ENCODE results near the gene CYSTM1.
A peak's percentile ranks its signal among the peaks of the same experiment; 100 is the strongest.
"Not testable (repeated sequence)": the region's sequence is repeated elsewhere in the genome, so short reads cannot be mapped to it uniquely, and the experiment has no call there.

Gene CYSTM1

DNA sequence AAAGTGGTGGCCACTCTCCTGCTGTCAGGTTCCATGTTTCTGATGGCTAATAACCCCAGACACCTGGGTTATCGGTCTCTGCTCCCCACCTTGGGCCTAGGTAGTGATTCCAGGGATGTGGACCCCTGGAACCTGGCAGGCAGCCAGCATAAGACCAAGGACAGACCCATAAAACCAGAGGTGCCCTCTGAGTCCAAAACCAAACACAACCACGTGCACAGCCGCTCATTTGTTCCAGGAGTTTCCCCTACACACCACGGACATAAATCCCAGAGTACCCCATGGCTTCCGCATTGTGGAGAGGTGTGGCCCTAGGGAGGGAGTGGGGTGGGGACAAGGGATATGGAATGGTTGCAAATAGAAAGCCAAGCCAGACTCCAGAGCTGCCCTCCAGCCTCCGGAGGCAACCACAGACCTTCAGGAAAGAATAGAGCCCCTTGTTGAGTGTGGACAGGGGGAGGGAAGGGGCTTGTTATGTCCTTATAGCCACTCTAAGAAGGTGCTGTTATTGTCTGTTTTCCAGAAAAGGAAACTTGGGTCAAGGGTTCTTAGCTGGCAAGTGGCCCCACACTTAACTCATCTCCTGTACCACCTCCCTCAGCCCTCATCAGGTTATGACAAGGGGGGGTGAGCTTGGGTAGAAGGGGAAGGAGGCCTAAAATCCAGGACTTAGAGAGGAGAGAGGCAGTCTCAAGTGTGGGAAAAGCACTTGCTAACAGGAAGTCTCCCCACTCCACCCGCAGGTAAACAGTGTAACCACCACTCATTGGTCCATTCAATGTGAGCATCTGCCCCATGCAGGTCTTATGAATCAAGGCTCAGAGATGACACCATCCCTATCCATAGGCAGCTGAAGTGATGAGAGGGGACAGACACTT lies 23.6 kb upstream of the CYSTM1 start:
- no peak for DNase-seq

DNA sequence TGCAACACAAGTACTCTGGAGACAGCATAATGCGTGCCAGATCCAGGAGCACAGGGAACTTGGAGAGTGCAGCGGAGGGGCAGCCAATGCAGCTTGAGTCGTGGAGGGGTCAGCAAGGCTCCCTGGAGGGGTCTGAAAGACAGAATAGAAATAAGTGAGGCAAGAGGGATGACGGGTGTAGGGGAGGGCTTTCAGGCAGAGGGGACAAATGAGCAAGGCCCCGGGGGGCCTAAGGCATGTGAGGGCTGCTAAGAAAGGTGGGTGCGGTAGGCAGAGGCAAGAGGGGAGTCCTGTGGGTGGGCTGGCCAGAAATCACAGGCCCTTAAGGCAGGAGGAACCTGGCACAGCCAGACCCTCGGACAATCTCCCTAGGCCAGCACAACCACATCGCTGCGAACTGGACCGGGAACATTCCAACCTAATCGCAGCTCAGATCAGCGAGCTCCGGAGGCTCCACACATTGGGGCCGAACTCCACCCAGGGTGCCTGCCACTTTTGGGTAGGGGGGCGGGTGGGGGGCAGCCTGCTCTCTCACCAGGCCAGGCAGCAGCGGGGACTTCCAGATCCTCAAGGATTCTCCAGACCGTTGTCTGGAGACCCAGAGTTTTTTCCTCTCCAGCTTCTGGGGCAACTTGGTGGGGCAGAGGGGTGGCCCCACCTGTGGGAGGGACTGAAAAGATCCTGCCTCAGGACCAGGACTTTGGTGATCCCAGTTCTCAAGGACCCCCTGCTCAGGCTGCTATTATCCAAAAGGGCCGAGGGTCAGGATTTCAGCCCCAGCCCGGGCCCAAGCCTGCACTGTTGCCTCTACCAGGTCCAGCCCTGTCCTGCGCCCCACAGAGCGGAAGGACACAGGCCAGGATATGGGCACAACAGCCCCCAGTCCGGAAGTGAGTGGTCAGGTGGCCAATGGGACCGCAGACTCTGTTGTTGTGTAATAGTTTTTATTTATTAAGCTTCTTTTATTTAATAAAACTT lies 22.7 kb upstream of the CYSTM1 start:
- DNase-seq: no peak

DNA sequence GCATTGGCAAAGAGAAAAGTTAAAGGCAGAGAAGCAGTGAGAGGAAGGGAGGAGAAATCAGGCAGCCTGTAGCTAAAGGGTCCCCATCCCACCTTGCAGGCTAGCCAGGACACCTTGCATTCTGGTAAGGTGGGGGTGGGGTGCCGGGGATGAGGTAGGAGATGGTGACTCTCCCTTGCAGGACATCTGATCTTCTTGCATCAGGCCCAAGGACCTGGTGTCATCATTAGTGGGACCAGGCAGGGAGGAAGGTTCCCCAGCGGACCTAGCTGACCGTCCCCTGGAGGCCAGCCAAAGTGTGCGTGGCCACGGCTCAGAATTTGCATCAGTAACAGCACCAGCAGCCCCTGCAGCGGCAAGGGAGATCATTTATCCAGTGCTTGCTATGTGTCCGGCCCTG lies 21.7 kb upstream of the CYSTM1 start:
- DNase-seq: no peak

DNA sequence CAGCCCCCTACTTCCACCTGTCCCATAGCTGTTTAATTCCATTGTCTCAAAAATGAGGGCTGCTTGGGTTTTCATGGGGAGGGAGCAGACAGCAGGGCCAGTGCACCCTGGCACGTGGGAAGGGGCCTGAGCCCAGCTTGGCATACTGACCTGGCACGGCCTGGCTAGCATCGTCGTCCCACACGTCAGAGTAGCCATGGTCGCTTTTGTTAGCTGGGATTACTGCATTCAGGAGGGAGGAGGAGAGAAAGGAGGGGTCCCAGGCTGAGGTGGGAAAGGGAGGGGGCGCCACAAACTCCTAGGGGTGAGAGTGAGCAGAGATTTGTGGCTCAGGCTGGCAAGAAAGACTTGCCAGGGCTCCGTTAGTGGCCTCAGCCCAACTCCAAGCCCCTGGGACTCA lies 21.1 kb upstream of the CYSTM1 start:
- no peak for DNase-seq

DNA sequence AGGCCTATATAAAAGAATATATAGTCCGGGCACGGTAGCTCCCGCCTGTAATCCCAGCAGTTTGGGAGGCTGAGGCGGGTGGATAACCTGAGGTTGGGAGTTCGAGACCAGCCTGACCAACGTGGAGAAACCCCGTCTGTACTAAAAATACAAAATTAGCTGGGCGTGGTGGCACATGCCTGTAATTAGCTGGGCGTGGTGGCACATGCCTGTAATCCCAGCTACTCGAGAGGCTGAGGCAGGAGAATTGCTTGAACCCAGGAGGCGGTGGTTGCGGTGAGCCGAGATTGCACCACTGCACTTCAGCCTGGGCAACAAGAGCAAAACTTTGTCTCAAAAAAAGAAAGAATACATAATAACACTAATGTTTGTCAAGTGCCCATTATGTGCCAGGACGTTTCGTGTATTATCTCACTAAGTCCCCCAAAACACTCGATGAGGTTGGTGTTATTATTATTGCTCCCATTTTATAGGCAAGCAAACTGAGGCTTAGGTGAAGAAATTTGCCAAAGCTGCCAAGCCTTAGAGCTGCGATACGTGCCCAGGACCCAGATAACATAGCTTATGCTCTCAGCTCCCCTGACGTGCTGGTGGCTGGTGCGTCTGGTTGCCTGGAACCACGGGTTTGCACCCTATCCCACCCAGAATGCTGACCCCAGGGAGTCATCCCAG lies 20.1 kb upstream of the CYSTM1 start:
- not testable (repeated sequence) for DNase-seq

DNA sequence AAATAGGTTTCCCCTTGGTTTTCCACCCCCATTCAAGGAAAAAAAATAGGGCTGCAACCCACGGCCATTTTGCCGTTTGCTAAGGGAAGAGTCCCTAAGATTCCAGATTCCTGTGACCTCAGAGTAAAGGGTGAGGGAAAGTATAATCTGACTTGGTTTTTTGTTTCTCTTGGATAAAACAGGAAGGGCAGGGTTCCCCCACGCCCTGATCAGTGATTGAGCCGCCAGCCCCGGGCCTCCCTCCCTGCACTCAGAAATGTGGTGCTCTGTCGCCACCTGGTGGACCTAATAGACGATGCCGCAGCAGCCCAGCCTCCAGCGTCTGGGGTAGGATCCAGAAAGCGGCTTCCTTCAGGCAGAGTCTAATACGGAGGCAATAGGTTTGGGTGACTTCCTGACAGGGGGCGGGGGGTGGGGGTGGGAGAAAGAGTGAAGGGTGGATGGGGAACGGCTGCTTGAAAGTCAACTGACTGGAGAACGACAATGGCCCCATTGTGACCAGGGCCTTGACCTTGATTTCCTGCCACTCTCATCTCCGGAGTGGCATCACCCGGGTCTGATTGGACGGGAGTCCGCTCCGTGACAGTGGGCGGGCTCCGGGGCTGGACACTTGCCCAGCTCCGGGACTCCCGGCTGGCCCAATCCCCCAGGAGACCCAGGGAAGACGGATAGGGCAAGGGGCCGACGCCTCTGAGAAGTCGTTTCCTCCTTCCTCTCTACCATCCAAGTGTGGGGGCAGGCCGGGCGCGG lies 17.8 kb upstream of the CYSTM1 start:
- DNase-seq: peak; percentile 59

DNA sequence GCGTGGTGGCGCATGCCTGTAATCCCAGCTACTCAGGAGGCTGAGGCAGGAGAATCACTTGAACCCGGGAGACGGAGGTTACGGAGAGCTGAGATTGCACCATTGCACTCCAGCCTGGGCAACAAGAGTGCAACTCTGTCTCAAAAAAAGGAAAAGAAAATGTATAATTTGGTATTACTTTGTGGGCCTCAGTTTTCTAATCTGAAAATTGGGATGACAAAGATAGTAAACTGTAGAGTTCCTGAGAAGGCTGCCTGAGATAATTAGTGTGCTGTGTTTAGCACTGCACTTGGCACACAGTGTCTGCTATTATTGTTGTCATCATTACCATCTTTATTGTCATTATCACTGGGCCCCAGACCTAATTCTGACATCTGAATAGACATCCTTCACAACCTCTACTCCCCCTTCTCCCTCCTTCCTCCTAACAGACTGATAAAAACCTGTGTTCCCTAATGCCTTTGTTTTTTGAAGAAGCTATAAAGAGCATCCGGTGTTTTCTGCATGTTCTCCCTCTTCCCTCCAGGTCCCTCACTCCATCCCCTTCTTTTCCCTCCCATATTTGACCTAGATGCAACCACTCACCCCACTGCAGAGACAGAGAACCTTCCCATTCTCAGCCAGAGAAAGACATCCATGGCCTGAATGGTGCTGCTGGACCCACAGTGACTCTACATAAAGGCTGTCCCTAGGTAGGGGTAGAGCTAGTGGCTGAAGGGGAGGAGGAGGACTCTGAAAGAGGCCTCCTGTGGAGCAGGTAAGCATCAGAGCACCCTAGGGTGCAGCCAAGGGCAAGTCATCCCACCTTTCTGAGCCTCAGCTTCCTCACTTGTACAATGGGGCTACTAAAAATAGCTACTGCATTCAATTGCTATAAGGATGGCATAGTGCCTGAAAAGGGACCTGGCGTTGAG lies 15.7 kb upstream of the CYSTM1 start:
- DNase-seq: no peak

DNA sequence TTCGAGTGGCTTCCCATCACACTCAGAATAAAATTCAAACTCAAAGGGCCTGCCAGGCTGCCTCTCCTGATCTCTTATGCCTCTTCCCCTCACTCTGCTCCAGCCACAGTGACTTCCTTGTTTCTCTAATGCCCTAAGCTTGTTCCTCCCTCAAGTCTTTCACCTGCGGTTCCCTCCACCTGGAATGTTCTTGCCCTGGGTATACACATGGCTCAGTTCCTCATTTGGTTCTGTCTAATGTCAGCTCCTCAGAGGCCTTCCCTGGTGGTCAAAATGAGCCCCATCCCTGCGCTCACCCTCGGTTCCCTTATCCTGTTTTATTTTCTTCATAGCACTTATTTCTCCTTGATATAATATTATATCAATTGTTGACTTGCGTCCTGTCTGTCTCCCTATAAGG lies 12.7 kb upstream of the CYSTM1 start:
- DNase-seq: no peak

DNA sequence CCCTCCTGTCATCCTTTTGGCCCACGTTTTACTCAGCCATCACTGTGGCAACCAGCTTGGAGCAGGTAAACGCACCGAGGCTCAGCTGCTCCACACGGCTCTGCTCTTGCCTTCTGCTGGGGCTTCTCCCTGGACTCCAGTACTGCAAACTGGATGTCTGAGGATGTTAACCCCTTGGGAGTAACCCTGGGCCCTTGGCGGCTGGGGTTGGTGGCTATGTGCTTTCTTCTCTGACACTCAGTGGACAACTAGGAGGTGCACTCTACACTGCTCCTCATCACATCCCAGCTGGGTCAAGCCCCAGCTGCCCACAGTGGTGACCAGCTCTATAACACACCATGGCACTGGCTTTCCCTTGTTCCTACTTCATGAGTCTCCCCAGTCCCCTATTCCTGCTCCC lies 12.2 kb upstream of the CYSTM1 start:
- DNase-seq: no peak

DNA sequence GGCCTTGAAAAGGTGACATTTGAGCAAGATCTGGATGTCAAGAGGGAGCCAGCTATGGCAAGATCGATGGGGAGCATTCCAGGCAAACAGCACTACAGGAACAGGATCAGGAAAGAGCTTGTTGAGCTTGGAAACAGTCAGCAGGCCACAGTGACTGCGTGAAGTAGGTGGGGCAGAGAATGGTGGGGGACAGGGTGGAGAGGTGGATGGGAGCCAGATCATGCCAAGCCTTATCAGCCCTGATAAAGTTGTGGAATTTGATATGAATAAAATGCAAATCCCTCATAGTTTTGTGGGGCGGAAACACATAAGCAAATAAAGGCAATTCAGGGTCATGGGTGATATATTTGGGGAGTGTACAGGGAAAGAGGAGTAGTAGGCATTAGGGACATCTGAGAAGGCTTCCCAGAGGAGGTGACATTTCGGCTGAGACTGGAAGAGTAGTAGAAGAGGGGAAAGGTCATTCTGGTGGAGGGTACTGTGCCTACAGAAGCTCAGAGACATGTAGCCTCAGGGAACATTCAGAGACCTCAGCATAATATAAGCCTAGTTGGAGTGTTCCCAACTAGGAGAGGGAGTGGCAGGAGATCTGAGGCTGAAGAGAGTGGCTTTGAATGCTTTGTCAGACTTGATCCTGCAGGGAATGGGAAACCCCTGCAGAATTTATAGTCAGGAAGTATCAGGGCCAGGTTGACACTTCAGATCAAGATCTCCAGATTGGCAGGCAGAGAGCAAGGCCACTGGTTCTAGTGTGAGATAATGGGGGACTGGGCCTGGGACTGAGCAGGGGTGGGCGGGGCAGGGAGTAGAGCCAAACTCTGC lies 9.7 kb upstream of the CYSTM1 start:
- DNase-seq: peak; percentile 79

DNA sequence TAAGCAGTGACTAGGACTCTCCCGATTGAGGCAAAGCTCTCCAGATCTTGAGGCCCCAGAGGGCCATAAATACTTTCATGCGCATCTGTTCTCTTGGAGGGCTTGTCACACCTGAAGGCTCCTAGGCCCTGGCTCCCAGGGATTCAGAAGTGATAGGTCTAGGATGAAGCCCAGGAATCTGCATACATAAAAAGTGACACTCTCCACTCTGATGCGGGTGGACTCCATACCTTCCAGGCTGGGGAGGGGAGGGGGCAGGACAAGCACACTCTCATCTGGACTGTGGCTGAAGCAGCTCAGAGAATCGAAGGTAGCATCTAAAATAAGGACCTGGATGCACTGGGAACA lies 9.1 kb upstream of the CYSTM1 start:
- no peak for DNase-seq

DNA sequence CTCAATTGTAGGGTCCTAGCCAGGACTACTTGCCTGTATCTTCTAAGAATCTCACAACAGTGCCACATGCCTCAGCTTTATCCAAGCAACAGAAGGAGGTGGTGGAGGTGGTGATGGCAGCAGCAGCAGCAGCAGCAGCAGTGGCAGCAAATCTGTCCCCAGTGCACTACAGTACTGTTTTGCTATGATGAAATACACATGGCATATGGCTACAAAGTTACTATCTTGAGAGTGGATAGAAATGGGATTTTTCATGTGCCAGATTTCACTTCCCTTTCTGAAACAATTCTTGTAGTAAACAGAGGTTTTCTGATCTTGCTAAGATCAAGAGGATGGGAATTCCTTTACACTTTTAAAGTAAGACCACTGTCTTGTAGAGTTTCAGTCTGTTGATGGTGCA lies 8.1 kb upstream of the CYSTM1 start:
- no peak for DNase-seq

DNA sequence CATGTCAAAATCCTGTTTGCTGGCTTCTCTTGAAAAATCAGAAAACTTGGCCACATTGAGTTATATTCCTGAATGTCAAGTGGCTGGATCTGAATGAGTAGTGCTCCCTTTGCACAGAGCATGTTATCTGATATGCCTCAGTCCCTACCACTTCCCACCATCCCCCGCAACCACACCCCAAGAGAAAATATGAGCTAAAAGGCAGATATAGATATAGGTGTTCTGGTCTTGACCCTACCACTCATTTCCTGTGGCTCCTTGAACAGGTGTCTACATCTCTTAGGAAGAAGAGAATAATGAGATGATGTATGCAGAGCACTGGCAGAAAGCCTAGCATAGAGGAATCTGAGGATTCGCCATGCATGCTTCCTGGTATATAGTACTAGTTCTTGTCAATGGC lies 6.6 kb upstream of the CYSTM1 start:
- DNase-seq: peak; percentile 32

DNA sequence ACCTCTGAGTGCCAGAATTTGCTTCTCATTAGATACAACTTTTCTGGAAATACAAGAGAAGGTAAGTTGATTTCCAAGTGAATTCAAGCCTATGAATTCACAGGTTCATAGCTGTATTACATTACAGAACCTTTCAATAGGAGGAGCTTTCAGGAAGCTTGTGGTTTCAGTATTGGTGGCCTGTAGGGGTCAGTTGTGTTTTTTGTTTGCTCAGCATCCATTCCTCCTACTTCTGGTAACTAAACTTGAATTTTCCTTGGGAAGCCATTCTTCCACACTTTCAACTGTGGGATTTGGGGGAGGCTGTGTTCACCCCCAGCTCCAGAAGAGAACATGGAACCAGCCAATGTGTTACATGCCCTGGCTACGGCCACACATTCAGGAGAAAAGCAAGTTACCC lies 5.6 kb upstream of the CYSTM1 start:
- DNase-seq: peak; percentile 33

DNA sequence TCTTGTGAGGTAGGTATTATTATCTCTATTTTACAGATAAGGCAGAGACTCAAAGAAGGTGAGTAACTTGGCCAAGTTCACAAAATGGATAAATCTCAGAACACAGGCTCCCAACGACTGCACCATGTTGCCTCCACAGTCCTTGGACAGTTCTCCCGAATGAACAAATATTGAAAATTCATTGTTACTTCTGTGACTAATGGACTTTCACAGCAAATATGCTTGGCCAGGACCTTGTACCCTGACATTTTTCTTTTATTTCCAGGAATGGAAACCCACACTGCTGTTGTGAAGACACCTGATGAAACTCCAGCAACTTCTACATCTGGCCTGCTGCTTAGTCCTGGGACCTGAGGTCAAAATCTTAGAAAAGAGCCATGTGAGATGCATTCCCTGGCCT lies 2.5 kb upstream of the CYSTM1 start:
- no peak for DNase-seq

DNA sequence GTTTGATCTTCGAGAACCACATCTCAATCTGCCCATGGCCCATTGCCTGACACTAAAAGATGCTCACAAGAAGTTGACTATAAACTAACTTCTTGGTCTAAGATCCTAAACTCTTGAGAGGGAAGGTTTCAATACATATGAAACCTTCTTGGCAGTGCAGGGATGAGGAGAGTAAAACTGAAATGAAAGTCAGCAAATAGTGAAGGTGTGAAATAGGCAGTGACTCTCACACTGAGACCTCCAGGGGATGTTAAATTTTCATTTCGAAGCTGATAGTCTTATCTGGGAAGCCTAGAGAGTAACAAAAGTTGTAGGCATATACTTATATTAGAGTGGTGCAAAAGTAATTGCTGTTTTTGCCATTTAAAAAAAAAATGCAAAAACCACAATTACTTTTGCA lies 974 bp upstream of the CYSTM1 start:
- no peak for DNase-seq

DNA sequence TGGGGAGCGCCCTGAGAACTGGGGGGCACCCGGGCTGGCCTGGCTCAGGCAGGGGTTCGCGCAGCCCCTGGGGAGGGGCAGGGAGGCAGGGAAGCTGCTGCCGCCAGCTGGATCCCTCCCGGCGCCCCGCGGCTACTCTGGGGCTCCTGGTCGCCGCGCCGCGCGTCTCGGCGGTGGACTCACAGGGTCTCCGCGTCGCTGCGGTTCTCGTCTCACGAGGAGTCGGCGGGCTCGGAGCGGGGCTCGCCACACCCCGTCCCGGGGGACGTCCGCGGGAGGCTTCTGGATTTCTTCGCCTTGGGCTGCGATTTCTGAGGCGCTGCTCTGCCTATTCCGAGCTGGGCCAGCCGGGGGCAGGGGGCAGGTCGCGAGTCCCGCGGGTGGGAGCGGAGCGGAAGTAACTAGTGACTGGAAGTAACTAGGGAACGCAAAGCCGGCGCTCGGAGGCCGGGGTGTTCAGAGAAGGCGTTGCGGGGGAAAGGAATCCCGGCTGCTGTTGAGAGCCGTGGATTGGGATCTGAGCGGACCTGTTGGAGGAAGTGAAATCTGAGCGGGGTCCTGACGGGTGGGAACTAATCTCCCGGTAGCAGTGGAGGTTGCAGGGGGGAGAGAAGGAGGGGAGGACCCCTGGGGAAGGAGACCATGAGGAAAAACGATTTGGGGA lies 511 bp downstream of the CYSTM1 start:
- DNase-seq: peak; percentile 40

DNA sequence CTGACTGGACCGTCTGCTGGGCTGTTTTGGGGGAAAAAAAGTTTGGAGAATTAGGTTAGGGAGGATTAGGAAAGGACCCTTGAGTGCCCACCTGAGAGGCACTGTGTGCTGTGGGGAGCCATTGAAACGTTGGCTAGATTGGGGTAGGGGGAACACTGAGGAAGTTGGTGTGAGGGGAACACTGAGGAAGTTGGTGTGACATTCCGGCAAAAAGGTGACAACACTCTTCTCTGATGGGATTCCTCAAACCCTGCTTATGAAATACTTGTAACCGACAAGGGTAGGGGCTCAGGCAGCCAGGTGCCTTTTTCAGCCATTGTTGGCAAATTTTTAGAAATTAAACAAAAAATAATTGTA lies 1.0 kb downstream of the CYSTM1 start:
- DNase-seq: no peak

DNA sequence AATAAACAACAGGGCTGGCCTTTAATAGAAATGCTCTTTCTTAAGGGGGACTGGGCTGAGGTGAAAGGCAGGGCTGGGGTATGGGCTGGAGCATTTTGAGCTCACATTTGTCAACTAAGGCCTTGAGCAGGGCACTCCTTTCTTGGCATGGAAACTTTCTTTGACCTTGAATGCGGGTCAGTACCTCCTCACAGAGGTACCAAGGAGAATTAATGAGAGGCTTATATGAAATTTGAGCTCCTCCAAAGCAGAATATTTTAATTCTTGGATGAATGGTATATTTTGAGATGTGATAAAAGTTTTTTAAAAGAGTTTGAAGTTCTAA lies 3.1 kb downstream of the CYSTM1 start:
- DNase-seq: no peak

DNA sequence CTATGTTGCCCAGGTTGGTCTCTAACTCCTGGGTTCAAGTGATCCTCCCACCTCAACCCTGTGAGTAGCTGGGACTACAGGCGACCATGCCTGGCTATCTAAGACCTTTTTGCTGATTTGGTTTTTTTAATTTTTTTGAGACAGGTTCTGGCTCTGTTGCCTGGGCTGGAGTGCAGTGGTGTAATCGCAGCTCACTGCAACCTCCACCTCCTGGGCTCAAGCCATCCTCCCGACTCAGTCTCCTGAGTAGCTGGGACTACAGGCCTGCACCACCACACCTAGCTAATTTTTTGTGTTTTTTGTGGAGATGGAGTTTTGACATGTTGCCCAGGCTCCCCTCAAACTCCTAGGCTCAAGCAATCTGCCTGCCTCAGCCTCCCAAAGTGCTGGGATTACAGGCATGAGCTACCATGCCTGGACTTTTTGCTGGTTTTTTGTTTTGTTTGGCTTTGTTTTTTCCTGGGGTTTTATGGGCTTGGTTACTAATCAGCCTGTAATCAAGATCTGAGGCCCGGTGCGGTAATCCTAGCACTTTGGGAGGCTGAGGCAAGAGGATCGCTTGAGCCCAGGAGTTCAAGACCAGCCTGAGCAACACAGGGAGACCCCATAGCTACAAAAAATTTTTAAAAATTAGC lies 3.6 kb downstream of the CYSTM1 start:
- no peak for DNase-seq

Data from NCI-H226 (cell line).